Measurements from ENCODE around the gene TOP2A. TPM values are rescaled to one million over a fixed set of nuclear protein-coding genes. Genes with fewer than 3 reads are reported as not detected.

The TOP2A gene
- total RNA-seq, 4 donors from 2014 or later, result 0.40 to 4.3 (median 0.79) TPM

GRCh38 chr17:40363111-40363827 lies 54.4 kb downstream of the TOP2A start:
- no peak for TF ChIP-seq POLR2A (IDR thresholded peaks at IDR 0.05)
- no peak for TF ChIP-seq EP300 (IDR thresholded peaks at IDR 0.05)
- TF ChIP-seq POLR2AphosphoS5 (IDR thresholded peaks at IDR 0.05), result no peak
- no peak for TF ChIP-seq CTCF (IDR thresholded peaks at IDR 0.05)
- Histone ChIP-seq H3K27me3 (peaks cover 16% of the 10 kb centered on the region), H3K36me3 (no peaks in the 10 kb centered on the region), H3K4me3 (peak overlapping the region; percentile 31 to 58), H3K27ac (peak overlapping the region in 1 of 4 donors; percentile 36), H3K9me3 (no peaks in the 10 kb centered on the region), H3K4me1 (peaks cover 0 to 32% (median 5%) of the 10 kb centered on the region in 3 donors)
- ATAC-seq, result peak; percentile 11
- 0% methylated on average over 2 of the region's 91 CpGs; no CpG with 5 or more reads in 1 of the 2 donors for WGBS, 2 donors (ENCODE audit: low coverage in 1 of 2)

GRCh38 chr17:40362696-40363110 lies 55.0 kb downstream of the TOP2A start:
- TF ChIP-seq CTCF (IDR thresholded peaks at IDR 0.05) (peak in 3 of 4 experiments; percentile 19 to 68 (median 47)), POLR2AphosphoS5 (IDR thresholded peaks at IDR 0.05) (no peak), EP300 (IDR thresholded peaks at IDR 0.05) (no peak), POLR2A (IDR thresholded peaks at IDR 0.05) (no peak)
- Histone ChIP-seq H3K4me3 (peak overlapping the region; percentile 31 to 58), H3K36me3 (no peaks in the 10 kb centered on the region), H3K4me1 (peaks cover 0 to 37% (median 5%) of the 10 kb centered on the region in 3 donors), H3K27ac (peak overlapping the region in 1 of 4 donors; percentile 36), H3K9me3 (no peaks in the 10 kb centered on the region), H3K27me3 (peaks cover 16% of the 10 kb centered on the region)
- 0% methylated on average over 1 of the region's 58 CpGs; no CpG with 5 or more reads in 1 of the 2 donors for WGBS, 2 donors (ENCODE audit: low coverage in 1 of 2)
- peak; percentile 57 for ATAC-seq

GRCh38 chr17:40361925-40362695 lies 55.6 kb downstream of the TOP2A start:
- ATAC-seq, result no peak
- Histone ChIP-seq H3K9me3 (no peaks in the 10 kb centered on the region), H3K27ac (no peak overlapping the region), H3K36me3 (no peaks in the 10 kb centered on the region), H3K27me3 (peaks cover 16% of the 10 kb centered on the region), H3K4me3 (peak overlapping the region; percentile 31 to 58), H3K4me1 (peaks cover 0 to 43% (median 5%) of the 10 kb centered on the region in 3 donors)
- TF ChIP-seq EP300 (IDR thresholded peaks at IDR 0.05), result no peak
- no peak for TF ChIP-seq CTCF (IDR thresholded peaks at IDR 0.05)
- no peak for TF ChIP-seq POLR2A (IDR thresholded peaks at IDR 0.05)
- TF ChIP-seq POLR2AphosphoS5 (IDR thresholded peaks at IDR 0.05), result no peak
- WGBS, 2 donors (ENCODE audit: low coverage in 1 of 2), result 66 to 69% methylated on average over 9 to 13 of the region's 24 CpGs

GRCh38 chr17:40361063-40361924 lies 56.4 kb downstream of the TOP2A start:
- 68 to 85% methylated on average over 9 to 26 of the region's 32 CpGs for WGBS, 2 donors (ENCODE audit: low coverage in 1 of 2)
- H3K9me3 ChIP-seq, result no peaks in the 10 kb centered on the region

More at GRCh38 chr17:40361063-40361924, 56.4 kb downstream of the TOP2A start:
- no peak overlapping the region for H3K4me3 ChIP-seq
- no peak overlapping the region for H3K27ac ChIP-seq
- peaks cover 0 to 52% (median 6%) of the 10 kb centered on the region in 3 donors for H3K4me1 ChIP-seq
- H3K36me3 ChIP-seq, result peaks cover 0 to 8% of the 10 kb centered on the region in 2 donors
- ATAC-seq, result no peak
- peaks cover 16% of the 10 kb centered on the region for H3K27me3 ChIP-seq
- TF ChIP-seq CTCF (IDR thresholded peaks at IDR 0.05) (no peak), POLR2A (IDR thresholded peaks at IDR 0.05) (no peak), POLR2AphosphoS5 (IDR thresholded peaks at IDR 0.05) (no peak), EP300 (IDR thresholded peaks at IDR 0.05) (no peak)

Data from gastroesophageal sphincter (tissue), 4 donors.